HG03432 (cell line): Measurements from ENCODE around the gene GP1BA.

ENCODE experiments used
- ATAC-seq: cut with Tn5 transposase; IDR thresholded peaks from one replicate; pipeline ENCODE4 v1.9.1; 2021; ENCODE audit warnings: mild to moderate bottlenecking, moderate library complexity; ENCODE audit not compliant: unreplicated experiment

The GP1BA gene

GRCh38 chr17:4931963-4932362, at the start of gene GP1BA:
Gene GP1BA (plus strand): TSS chr17:4932277. CDS start chr17:4932605, 328 bp downstream.
- ATAC-seq: no peak

GRCh38 chr17:4884489-4884888, 47.6 kb upstream of the GP1BA start:
- no peak for ATAC-seq

- ATAC-seq: no peak
Measured at GRCh38 chr17:4886830-4887229, 45.2 kb upstream of the GP1BA start.

GRCh38 chr17:4887581-4887980, 44.5 kb upstream of the GP1BA start:
- ATAC-seq: no peak

GRCh38 chr17:4891411-4892410, 40.4 kb upstream of the GP1BA start:
- no peak for ATAC-seq

GRCh38 chr17:4892499-4893221, 39.4 kb upstream of the GP1BA start:
- no peak for ATAC-seq

GRCh38 chr17:4893272-4893671, 38.8 kb upstream of the GP1BA start:
- no peak for ATAC-seq

GRCh38 chr17:4893721-4894560, 38.1 kb upstream of the GP1BA start:
- ATAC-seq: no peak

GRCh38 chr17:4895121-4895520, 37.0 kb upstream of the GP1BA start:
- ATAC-seq: no peak

GRCh38 chr17:4895657-4896331, 36.3 kb upstream of the GP1BA start:
- no peak for ATAC-seq

- no peak for ATAC-seq
Measured at GRCh38 chr17:4896332-4897197, 35.5 kb upstream of the GP1BA start.

GRCh38 chr17:4897198-4897687, 34.8 kb upstream of the GP1BA start:
- no peak for ATAC-seq

- no peak for ATAC-seq
Measured at GRCh38 chr17:4897785-4898184, 34.3 kb upstream of the GP1BA start.

- ATAC-seq: no peak
Measured at GRCh38 chr17:4898351-4898750, 33.7 kb upstream of the GP1BA start.

GRCh38 chr17:4898927-4899326, 33.1 kb upstream of the GP1BA start:
- no peak for ATAC-seq

- no peak for ATAC-seq
Measured at GRCh38 chr17:4899341-4900230, 32.5 kb upstream of the GP1BA start, which contains the start of gene C17orf107. Gene C17orf107 (plus strand): TSS chr17:4899536. CDS start chr17:4899763, 227 bp downstream.

- no peak for ATAC-seq
Measured at GRCh38 chr17:4900231-4901107, 31.6 kb upstream of the GP1BA start.
